OCI-LY3 (cell line): Measurements from ENCODE around the gene RFX2.

Source experiments
- CTCF ChIP-seq: fragments of 200-600, 300-600 bp; sonication (generic); IDR thresholded peaks from 2 replicates; pipeline ENCODE4 v1.5.1; 2014; ENCODE audit warnings: antibody characterized with exemption, low read length, low read depth
- EZH2phosphoT487 ChIP-seq: fragments of 200-600 bp; shearing (Covaris generic); IDR thresholded peaks from 2 replicates; pipeline ENCODE4 v1.6.1; 2018; ENCODE audit warnings: antibody characterized with exemption, mixed run types, low read depth

GRCh38 chr19:6007866-6008265, 102.4 kb downstream of the RFX2 start:
- TF ChIP-seq CTCF: no peak
- TF ChIP-seq EZH2phosphoT487: no peak
